Measurements from ENCODE around the gene TMEFF1. TPM values are rescaled to one million over a fixed set of nuclear protein-coding genes. Genes with fewer than 3 reads are reported as not detected.
A peak's percentile ranks its signal among the peaks of the same experiment; 100 is the strongest.

Gene TMEFF1
- polyA plus RNA-seq, 10 donors = 0.35 to 3.8 (median 1.9) TPM

DNA sequence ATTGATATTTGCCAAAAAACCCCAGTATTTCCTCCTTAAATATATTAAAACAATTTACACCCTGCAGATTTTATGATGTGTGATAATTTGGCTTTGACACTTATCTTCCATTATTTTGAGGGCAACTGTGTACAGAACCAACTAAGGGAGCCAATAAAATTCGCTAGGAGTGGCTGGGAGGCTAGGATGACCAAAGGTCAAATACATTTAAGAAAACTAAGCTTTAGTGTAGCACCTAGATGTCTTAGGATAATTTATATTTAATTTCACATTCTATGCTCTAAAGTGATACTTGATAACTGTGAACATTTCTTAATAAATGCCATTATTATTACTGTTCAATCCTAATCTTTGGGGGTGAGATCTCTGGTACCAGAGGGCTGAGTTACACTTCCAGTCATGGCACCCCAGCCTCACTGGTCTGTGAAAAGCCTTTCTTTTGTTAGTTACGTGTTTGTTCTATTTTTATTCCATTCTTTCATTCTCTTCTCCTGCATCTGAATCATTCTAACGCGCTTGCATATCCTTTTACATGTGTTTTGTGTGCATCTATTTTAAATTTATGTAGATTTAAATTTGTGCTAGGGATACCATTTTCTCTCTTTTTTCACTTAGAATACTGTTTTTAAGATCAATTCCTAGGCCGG is 26.9 kb upstream of the TMEFF1 start:
- DNase-seq = no peak

DNA sequence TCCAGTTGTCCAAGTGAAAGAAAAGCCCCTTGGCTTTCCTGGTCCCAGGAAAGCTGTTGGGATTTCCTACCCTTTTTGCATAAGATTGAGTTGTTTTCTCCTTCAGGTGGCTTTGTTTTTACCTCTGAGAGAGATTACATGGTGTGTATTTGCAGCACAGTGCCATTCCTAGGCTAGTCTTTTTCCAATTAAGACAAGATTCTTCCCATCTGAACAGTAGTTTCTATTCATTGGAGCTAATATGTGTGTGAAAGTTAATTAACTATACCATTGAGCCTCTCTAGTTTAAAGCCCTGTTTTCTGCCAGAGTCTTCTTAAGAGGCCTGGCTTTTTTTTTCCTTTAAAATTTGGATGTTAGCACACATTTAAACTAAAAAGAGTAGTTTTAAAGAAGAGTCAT is 25.9 kb upstream of the TMEFF1 start:
- no peak for DNase-seq

DNA sequence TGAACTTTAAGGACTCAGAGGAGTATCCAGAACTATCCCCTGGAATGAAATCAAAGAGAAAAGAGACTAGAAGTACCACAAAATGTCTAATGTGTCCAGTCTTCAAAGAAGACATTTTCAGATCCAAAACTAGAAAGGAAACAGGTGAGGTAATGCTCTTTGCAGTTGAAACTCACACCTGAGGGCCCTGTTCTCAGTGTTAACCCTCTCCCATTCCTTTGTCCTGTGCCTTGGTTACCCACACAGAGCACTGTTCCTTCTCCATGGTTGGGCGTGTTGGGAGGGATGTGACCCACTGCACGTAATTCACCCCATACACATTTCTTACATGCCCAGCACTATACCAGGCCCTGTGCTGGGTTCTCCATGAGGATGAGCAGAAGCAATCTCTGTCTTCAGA is 24.7 kb upstream of the TMEFF1 start:
- no peak for DNase-seq

DNA sequence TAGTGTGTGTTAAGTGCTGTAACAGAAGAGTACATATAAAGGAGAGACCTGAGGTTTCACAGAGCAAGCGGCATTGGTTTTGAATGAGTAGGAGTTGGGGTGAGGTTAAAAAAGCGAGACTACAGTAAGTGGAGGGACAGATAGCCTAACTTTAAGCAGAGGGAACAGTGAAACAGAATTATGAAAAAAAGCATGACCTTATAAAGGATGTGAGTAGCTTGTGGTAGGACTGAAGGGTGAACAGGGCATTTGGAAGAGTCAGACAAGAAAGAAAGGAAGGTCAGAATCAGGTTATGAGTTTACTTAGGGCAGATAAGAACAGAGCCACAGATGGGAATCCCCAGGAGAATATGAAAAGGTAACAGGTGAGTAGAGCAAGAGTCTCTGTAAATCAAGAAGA is 23.5 kb upstream of the TMEFF1 start:
- no peak for DNase-seq

DNA sequence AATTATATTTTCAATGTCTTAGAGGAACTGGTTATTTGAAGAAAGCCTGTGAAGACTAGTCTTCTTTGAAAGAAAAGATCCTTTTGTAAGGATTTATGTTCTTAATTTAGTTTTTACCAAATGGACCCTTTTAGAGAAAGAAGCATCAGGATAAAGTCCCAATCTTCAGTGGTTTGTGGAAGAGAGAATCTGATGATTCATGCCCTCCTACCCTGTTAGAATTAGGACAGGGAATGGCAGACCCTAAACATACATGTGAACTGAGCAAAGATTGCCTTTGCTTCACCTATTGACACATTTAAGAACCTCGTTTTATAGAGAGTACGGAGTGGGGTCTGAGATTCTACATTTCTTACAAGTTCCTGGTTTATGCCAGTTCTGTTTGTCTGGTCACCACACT is 20.1 kb upstream of the TMEFF1 start:
- DNase-seq = no peak

DNA sequence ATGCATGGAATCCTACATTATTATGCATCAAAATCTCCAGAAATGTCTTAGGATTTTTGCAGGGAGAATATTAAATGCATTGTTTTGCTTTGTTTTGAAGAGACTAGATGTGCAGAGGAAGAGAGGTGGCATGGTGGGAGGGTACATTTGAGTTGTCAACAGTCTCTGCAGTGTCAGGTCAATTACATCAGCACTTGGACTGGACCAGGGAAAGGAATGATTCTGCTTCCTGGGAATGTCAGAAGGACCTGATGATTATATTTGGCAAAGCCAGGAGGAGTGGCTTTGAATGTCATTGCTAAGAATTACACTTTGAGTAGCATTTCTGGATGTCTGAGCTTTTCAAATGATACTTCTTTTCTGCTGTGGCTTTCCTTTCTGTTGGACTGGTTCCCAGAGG is 17.5 kb upstream of the TMEFF1 start:
- no peak for DNase-seq

DNA sequence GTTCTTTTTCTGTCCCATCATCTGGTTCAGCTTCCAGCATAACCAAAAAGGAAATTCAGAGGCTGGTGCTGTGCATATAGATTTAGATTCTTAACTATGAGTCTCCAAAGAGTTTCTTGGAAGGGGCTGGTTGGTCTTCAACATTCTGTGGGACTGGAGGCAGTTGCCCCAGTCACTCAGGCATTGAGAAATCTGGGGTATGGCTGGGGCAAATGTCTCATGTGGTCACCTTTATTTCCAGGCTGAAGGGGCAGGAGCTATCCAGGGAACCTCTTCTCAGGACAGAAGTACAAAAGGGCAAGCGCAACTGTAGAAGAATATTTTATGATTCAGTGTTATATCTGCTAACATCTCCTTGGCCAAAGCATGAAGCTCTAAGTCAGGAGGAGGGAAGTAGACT is 15.4 kb upstream of the TMEFF1 start:
- DNase-seq = no peak

DNA sequence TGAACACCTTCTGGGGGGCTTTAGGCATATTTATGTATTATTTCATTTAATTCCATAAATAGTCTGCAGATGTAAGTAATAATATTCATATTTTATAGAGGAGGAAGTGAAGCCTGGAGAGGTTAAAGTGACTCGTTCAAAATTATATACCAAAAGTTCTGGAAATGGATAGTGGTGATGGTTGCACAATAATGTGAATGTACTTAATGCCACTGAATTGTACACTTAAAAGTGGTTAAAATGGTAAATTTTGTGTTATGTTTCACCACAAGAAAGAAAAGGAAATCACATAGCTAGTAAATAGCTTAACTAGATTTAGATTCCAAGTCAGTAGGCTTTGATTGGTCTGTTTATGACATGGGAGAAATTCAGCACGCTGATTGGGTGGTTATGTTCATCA is 13.0 kb upstream of the TMEFF1 start:
- no peak for DNase-seq

DNA sequence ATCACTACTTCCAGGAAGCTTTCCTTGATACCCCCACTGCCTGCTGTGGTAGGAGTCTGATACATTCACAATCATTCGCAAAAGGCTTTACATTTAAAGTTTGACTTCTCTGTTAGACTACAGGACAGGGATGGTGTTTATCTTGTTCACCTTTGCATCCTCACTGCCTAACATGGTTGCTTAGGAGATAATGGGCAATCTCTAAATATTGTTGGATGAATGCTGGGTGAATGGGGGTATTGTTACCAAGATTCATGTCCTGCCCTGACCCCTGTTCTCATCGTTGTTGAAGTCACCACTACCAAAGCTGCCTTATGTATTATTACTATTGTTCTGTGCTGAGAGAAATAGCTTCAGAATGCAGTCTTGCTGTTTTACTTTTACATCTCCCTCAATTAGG is 7.7 kb upstream of the TMEFF1 start:
- DNase-seq = no peak

DNA sequence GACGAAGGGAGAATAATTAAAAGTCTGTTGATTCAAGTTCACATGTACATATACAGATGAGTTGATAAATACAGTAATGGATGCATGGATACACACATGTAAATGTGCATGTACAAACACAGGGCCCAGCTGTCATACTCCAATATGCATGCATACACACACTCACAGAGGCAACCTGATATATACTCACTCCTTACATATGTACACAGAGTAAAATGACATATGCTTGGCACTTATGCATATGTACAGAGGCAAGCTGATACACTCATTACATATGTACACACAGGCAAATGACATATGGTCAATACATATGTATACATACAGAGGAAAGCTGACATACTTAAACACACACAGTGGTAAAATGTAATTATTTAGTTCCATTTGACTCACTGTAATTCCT is 7.2 kb upstream of the TMEFF1 start:
- DNase-seq = no peak

DNA sequence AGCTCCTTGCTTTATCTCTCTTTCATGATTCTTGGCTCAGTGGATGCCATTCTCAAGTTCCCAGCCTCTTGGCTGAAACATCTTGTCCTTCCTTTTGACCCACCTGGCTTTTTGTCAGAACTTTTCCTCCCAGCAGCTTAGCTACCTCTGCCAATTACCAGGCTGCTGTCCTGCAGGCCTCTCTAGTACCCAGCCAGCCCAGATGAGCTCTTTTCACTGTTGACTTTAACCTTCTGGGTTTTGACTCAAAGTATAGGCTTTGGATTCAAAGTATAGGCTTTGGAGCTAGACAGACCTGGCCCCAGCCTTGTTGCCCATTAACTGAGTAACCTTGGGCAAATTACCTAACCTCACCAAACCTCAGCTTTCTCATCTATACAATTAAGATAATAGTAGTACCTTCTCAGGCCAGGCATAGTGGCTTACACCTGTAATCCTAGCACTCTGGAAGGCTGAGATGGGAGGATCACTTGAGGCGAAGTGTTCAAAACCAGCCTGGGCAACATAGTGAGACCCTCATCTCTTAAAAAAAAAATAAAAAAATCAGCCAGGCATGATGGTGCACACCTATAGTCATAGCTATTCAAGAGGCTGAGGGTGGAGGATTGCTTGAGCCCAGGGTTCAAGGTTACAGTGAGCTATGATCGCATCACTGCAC is 6.6 kb upstream of the TMEFF1 start:
- DNase-seq = no peak

DNA sequence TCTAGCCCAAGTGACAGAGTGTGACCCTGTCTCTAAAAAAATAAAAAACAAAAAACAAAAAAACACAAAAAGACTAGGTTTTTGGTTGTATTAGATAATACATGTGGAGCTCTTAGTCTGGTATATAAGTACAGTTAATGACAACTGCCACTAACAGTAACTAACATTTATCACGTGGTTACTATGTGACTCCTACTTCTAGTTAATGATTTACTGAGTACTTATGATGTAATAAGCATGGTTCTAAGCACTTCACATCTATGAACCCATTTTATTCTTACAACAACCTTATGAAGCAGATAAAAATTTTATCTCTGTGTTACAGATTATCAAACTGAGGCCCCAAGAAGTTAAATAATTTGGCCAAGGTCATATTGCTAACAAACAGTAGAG is 6.1 kb upstream of the TMEFF1 start:
- no peak for DNase-seq

DNA sequence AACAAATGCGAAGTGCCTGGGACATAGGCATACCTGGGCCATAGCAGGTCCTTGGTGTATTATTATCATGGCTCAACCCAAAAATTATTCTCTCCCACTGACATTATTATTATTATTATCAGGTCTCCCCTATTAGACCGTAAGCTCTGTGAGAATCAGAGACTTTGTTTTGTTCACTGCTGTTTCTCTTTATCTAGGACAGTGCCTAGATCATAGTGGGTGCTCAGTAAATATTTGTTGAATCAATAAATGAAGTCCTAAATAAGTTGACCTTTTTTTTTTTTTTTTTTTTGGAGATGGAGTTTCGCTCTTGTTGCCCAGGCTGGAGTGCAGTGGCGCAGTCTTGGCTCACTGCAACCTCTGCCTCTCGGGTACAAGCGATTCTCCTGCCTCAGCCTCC is 4.9 kb upstream of the TMEFF1 start:
- DNase-seq = no peak

DNA sequence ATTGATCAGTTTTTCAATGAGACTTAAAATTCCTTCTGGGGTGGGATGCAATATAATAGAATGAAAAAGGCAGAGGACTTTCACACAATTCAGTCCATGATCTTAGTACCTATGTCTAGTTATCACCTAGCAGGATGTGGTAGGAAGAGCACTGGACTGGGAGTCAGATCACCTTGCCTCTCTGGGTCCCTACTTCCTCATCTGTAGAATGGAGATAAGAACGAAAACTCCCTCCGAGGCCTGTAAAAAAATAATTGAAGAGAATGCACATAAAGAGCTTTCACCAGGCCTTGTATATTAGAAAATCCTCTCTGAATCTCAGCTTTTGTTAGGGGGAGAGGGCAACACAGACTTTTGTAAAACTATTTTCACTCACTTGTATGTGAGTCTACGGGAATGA is 681 bp upstream of the TMEFF1 start:
- no peak for DNase-seq

DNA sequence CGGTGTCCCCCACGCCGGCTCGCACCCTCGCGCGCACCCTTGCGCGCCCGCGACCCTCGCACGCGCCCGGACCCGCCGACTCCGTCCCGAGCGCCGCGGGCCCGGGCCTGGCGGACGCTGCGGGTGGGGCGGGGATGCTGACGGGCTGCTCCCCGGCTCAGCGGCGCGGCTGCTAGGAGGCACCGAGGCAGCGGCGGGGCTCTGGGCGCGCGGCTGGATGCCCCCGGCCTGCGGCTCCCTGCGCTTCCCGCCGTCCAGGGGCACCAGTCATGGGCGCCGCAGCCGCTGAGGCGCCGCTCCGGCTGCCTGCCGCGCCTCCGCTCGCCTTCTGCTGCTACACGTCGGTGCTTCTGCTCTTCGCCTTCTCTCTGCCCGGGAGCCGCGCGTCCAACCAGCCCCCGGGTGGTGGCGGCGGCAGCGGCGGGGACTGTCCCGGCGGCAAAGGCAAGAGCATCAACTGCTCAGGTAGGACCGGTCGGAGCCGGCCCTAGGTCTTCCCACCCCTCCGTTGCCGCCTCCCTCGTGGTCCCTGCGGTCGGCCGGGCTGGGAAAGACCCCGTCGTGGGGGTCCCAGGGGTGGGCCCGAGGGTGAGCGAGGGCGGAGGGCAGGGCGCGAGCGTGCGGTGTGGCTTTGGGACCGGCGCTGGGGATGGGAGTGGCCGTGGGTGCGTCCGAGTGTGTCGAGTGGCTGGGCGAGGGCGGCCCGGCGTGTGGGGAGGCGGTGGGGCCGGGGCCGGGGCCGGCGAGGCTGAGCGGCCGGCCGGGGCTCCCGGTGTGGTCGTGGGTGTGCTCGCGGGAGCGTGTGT is 530 bp downstream of the TMEFF1 start:
- DNase-seq = peak in 2 of 3 donors; percentile 21 to 73

DNA sequence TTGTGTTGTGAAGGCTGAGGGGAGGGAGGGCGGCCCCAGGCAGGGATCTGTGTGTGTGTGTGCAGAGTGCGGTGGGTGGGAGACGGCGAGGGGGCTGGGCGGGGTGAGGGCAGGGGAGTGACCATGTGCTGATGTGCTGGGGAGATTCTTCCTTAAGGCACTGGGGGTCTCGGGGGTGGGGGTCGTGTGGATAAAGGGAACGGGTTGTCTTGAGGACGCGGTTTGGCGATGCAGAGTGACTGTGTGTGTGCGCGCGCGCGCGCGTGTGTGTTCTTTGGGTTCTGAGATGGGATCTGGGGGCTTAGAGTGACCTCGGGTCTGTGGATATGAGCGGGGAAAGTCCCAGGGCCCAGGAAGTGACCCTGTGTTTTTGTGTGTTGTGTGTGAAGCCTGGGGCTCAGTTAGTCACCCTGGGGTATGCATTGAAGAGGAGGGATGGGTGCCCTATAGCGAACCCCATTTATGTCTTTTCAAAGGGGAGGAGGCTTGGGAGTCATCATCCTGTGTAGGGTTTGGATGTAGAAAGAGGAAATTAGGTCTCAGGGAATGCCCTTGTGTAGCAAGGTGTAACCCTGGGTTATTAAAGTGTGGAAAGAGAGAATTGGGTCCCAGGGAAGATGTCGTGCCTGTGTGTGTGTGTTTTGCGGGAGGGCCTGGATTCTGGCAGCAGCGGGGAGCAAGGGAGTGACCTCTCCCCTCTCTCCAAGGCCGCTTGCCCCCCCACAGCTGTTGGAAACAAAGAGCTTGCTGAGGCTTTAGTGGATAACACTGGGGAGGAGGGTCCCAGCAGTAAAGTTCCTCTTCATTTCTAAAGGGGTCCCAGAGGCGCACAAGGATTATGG is 1.4 kb downstream of the TMEFF1 start:
- peak in 2 of 3 donors; percentile 18 to 19 for DNase-seq

DNA sequence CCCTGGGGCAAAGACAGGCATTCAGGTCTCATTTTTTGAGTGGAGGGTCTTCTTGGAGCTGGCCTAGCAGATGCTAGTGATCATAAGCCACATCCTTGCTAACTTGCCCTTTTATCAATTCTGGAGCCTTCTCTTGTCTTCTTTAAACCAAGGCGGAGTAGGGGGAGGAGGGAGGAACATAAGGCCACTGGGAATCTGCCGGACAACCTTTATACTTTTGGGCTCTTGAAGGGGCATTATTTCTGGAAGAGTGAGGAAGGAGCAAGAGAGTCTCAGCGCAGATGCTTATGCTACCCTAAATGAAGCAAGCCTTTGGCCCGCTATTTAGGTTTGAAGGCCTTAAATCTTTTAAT is 2.0 kb downstream of the TMEFF1 start:
- DNase-seq = peak in 1 of 3 donors; percentile 11

DNA sequence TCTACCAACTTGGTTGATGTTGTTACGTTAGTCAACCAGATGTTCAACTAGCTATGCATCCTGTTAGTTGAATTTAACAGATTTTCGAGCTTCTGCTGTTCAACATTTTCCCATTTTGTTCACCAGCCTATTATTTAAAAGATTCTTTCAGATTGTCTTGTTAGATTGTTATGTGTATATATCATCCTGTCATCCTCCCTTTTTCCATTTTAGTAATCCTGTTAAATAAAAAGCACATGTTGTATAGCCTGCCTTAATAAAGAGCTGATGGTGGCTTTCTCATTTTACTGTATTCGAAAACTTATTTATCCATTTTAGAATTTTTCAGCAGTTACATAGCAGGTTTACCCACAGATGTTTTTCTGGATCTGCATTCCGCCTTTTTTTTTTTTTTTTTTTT is 4.3 kb downstream of the TMEFF1 start:
- peak in 1 of 3 donors; percentile 14 for DNase-seq

DNA sequence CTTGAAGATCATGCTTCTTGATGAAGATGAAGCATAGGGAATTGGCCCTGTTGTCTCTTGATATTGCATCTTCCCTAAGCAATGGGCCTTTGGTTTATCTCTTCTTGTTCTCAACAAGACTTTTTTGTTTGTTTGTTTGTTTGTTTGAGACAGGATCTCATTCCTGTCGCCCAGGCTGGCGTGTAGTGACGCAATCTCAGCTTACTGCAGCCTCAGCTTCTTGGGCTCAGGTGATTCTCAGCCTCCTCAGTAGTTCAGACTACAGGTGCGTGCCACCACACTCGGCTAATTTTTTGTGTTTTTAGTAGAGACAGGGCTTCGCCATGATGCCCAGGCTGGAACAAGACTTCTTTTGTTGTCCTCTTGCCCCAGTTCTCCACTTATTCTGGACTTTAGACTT is 5.2 kb downstream of the TMEFF1 start:
- DNase-seq = no peak

DNA sequence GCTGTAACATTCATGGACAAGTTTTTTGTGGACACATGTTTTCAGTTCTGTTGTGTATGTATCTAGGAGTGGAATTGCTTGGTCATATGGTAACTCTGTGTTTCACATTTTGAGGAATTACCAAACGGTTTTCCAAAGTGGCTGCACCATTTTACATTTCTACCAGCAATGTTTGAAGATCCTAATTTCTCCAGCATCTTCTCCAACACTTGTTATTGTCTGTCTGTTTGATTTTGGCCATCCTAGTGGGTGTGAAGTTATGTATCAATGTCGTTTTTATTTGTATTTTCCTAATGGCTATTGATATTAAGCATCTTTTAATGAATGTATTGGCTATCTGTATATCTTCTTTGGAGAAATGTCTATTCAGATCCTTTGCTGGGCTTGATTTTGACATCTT is 6.9 kb downstream of the TMEFF1 start:
- no peak for DNase-seq

DNA sequence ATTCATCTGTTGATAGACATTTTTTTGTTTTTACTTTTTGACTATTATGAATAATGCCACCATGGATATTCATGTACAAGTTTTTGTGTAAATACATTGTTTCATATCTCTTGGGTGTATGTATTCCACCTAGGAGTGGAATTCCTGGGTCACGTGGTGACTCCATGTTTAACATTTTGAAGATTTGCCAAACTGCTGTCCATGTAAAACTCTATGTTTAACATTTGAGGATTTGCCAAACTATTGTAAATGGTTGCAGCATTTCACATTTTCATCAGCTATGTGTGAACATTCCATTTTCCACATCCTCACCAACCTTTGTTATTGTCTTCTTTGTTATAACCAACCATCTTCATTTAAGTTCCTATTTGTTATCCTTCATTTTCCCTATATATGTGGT is 12.2 kb downstream of the TMEFF1 start:
- DNase-seq = no peak

DNA sequence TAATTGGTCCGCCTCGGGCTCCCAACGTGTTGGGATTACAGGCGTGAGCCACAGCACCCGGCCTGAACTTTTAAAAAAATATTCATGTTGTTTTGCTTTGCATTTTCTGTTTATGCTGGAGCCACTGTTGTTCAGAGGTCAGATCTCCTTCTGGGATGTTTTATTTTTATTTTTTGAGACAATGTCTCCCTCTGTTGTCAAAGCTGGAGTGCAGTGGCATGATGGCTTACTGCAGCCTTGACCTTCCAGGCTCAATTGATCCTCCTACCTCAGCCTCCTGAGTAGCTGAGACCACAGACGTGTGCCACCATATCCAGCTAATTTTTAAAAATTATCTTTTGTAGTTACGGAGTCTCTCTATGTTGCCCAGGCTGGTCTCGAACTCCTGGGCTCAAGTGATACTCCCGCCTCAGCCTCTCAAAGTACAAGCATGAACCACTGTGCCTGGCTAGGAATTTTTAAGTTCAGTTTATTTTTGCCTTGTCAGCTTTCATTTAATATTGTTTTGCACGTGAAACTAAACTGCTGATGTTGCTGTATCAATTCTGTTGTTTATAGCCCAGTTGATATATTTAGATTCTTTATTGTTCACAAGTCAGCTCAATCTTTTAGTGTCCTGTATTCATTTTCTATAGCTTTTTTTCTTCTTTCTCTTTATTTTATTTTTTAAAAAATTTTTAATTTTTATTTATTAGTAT is 13.7 kb downstream of the TMEFF1 start:
- no peak for DNase-seq
